GM19193 (cell line): ENCODE data around the gene EXOC6B.

Experiments
- POLR2A ChIP-seq: IDR thresholded peaks from 4 replicates; pipeline ENCODE4 v1.6.1; 2011; ENCODE audit not compliant: insufficient read depth, insufficient read length; ENCODE audit errors: extremely low read depth

EXOC6B gene

DNA sequence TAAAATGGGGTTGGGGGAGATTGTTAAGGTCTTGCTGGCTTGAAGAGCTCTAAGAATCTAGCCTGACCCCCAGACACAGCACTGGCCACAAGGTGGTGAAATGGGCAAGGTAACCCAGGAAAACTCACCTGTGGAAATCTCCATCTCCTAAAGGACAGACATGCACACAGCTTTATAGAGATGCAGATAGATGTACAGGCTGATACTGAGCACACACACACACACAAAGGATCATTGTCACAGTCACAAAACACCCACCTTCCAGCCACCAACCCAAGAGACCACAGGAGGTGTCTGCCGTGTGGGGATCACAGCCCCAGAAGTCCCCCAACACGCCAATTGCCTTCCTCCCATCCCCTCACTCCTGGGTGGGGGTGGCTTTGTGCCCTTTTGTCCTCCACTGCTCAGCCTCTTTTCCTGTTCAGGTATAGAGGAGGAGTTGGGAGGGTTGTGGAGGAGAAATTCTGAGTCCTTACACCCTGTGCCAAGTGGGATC lies 674.9 kb downstream of the EXOC6B start:
- TF ChIP-seq POLR2A = no peak

DNA sequence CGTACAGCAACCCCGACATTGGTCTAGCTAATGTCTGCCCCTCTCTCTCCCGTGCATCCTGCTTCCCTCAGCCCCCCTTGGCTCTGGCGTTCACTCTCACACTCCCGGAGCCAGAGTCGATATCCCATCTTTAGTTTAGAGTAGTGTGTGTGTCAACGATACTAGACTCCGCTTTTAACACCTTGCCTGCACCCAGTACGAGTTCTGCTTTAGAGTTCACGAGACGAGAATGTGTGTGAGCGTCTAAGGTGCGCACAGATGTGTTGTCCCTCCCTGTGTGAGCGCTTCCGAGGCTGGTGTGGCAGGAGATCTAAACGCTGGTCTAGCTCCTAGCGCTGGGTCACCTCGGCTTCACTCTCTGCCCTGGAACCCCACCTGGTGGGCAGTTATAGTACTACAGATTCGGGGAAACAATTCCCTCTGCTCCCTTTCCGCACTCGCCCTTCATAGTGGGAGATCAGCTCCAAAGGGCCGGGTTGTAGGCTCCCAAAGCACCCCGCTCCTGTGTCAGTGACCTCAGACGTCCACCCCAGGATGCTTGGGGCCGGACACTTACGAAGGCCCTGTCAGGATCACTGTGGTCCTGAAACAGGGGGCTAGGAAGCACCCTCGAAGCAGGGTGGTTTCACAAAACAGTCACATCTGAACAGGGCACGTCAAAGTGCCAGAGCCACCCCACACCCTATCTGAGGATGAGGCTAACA lies 675.5 kb downstream of the EXOC6B start:
- TF ChIP-seq POLR2A = no peak

DNA sequence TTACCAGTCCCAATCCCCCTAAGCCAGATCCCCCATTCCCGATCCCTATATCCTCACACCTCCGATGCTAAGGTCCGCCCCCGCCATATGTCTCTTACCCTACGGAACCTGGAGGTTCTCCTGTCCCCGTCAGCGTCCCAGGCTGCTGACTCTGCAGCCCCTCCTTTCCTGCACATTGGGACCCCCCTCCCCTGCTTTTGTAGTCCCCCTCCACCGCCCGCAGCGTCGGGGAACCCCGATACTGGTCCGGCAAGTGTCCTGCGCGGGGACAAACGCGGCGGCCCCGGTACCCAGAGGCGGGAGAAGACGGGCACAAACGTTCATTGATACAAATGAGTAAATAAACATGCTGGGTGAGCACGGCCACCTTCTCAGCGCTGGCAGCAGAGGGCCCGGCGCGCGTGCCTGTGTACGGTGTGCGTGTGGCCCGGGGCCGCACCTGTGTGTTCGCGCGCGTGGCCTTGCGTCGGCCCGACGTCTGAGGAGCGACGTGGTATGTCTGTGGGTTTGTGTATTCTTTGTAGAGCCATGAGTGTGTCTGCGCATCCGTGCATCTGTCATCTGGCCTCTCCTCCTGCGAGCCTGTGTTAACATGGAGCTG lies 676.2 kb downstream of the EXOC6B start:
- TF ChIP-seq POLR2A = no peak

DNA sequence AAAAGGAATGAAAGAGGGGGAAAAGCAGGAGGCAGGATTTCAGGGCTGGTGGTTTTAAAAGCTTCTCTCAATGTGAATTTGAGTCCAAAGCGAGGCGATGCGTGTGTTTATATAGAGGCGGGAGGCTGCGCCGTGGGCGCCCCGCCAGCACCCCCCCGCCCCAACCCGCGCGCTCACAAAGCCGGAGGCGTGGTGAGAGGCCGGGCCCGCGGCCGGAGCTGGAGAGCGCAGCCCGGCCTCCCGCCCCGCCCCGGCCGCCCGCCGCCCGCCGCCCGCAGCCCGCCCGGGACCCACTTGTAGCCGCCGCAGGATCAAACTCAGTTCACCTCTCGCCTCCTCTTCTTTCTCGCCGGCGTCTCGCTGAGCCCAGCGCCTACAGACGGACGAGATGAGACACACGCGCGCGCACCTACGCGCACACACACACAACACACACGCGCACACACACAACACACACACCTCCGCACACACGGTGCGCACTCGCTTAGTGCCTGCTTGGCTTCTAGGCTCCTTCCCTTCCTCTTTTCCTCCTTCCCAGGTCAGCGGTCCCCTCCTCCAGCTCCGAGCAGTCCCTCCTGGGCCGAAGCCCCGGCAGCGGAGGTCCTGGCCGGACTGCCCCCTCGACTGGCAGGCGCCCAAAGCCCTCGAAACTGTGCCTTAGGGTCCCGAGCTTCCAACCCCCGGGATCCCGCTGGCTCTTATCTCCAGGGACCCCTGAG lies 676.8 kb downstream of the EXOC6B start:
- TF ChIP-seq POLR2A = no peak

DNA sequence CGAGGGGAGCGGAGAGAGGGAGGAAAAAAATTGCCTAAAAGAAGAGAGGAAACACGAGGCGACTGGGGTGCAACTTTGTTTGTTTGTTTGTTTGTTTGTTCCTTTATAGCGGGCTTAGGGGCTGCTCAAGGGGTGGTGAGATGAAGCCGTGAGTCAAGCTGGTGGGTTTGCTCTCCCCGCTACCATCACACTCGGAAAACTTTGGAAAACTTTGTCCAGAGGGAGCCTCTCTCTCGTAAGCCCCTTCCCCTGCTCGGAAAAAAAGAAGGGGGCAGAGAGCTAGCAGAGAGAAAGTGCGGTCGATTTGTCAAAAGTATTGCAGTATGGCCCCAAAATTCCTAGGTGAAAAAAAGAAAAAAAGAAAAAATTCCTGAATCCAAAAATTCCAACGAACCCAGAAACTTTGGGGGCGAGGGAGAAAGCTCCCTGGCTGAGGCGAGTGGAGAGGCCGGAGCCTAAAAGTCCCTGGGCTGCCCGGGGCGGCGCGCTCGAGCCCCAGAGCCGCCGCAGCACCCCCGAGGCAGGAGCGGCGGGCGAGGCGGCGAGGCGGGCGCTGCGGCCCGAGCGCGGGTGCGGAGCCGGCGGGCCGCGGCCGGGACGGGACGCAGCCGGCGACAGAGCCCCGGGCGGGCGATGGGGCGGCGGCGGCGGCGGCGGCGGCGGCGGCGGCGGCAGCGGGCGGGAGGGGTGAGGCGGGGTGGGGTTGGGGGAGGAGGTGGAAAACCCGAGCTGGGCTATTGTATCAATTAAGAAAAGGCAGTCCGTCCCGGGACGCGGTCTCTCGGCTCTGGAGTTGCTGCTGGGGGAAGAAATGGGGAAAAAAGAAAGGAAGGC lies 677.6 kb downstream of the EXOC6B start:
- TF ChIP-seq POLR2A = no peak

DNA sequence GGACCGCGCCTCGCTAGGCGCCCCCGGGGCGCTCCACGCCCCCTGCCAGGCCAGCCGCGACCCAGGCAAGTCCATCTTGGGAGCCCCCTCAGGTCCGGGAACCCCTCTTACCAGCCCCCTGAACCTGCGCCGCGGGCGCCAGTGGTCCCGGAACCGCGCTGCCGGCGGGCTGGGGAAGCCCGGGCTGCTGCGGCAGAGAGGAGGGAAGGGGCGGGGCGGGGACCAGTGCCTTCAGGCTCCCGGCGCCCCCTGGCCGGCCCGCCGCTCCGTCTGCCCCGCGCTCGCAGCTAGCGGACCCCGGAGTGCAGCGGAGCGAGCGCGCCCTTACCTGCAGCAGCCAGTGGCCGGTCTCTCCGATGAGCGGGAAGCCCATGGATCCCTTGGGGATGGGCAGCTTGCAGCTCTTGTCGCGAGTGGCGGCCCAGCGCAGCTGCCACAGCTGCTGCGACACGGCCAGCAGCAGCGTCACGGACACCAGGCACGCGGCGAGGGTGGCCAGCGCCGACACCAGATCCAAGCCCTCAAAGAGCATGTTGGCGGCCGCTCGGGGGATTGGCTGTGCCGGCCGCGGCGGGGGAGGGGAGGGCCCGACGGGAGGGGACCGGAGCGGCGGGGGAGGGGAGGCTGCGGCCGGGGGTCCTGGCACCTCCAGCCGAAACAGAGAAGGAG lies 678.4 kb downstream of the EXOC6B start, which contains the start of gene CYP26B1:
Gene CYP26B1, minus strand, starts transcription at position 560 of the 669 bp plus-strand sequence. Its CDS starts 28 bp downstream, at position 532.
- no peak for TF ChIP-seq POLR2A

DNA sequence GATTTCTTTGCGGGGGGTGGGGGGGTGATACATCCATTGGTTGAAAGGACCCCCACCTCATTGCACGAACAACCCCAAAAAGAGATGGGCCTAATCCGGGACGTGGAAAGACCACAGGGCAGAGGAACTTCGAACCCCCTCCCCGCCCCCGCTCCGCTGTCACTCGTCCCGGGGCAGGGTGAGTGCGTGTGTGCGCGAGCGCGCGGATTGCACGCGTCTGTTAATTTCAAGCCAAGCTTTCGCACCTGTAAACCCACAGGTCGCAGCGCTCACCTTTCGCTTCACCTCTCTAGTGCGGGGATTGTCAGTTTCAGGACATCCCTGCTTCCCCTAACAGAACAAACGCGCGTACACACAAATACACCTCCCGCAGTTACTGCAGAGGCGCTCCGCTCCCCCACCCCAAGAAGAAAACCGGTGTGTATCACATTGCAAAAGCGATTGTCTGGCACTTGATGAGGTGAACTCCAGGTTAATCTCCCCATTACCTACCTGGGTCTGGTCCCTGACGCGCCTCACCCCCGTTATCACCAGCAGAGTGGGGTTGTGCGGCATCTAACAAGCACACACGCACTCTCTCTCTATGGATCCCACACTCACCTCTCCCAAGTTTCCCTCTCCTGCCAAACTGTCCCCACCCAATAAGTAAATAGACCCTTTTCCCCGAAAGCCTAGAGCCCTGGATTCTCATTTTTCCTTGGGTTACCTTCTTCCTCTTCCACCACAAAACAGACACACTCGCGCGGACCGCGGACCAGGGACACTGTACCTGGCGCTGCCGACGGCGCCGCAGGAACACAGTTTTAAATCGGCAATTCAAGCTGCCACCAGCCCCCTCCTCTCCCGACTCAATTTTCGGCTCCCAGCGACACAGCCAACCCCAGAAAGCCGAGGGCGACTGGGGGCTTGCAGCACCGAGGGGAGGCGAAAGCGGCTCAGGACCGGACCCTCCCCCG lies 679.2 kb downstream of the EXOC6B start:
- no peak for TF ChIP-seq POLR2A

DNA sequence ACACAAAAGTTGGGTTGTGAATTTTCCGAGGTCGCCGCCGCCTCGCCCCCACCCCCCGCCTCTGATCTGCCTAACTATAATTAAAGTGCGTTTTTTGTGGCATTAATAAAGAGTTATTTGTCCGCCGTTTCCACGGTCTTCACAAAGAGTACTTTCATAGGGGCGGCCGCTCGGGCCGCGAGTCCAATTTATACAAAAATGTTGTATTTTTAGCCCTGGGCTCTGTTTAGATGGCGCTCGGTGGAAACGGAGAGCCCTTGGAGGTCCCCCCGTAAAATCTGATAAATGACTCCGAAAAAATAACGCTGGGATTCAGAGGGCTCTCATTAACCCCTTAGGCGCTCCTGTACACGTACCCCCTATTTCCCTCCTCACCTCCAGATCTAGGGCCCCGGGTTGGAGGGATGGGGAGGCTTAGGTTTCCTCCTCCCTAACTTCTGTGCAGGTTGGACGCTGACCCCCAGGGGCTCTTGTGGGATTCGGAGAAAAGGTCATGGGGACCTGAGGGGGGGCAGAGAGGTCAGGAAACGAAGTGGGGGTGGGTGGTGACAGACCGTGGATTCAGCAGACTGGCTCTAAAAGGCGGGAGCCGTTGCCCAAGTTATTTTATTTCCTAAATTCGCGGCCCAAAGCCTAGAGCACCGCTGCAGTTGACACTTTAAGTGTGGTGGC lies 680.0 kb downstream of the EXOC6B start:
- TF ChIP-seq POLR2A = no peak

DNA sequence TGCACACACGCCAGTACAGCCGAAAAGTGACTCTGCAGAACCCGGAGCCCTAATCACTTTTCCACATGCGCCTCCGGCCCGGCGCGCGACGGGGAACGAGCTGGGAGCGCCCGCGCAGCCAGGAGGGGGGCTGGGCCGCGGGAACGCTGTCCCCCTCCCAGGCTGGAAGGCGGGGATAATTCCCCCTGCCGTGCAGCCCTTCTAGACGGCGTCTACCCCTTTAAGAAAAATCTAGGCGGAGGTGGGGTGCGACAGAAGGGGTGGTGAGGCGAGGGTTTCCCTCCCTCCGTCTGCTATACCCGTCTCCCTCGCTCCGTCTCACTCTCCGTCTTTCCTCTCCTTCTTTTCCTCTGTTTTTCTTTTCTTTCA lies 680.6 kb downstream of the EXOC6B start:
- TF ChIP-seq POLR2A = no peak

DNA sequence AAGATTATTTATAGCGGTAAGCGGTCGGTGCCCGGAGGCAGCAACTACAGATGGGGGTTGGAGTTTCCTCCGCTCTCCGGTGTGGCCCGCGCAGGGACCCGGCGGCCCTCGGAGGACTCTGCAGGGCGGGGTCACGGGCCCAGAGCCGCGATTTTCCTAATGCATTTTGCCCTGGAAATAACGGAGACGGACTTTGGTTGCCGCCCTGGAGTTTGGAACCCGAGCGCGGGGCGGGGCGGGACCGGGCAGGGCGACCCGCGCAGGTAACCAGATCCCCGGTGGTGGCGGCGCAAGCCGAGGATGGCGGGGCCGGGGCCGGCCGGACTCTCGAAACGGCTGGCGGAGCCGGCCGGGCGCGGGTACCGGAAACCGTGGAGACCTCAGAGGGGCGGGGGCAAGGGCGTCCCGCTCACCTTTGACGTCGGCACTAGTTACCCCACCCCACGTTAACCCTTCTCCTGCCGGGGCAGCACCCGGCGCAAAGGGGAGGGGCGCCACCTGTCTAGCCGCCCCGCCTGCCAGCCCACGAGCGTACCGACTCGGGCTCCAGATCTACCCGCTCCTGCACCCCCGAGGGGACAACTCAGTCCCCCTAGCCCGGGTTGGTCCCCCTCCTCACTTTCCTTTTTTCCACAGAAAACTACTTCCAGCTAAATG lies 681.1 kb downstream of the EXOC6B start:
- no peak for TF ChIP-seq POLR2A

DNA sequence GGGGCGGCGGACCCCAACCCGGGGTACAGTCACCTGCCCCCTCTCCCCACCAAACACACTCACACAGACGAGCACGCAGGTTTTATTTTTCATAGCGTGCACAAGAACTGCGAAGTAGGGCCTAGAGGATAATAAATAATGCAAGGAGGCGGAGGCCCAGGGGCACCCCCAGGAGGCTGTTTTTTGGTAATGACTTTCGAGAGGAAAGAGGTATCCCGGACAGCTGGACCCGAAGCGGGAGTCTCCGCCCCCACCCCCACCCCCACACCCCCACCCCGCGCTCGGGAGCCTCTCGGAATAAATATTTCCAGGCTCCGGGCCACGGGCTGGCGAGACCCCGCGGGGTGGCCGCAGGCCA lies 681.6 kb downstream of the EXOC6B start:
- no peak for TF ChIP-seq POLR2A
